22Rv1 (cell line): ENCODE measurements around the gene PDZD4.

Experiments used
- H3K27ac ChIP-seq: fragments of 450-650 bp; 2 replicates; pipeline ENCODE4 v1.5.1; 2017
- ZFX ChIP-seq: fragments of 450-650 bp; IDR thresholded peaks from 2 replicates; pipeline ENCODE4 v1.6.1; 2017; ENCODE audit warnings: antibody characterized with exemption, borderline replicate concordance
- TF ChIP-seq, protein P1 (sequence below): fragments of 450-650 bp; IDR thresholded peaks from 2 replicates; pipeline ENCODE4 v1.5.1; 2017; ENCODE audit warnings: mild to moderate bottlenecking

The PDZD4 gene

DNA sequence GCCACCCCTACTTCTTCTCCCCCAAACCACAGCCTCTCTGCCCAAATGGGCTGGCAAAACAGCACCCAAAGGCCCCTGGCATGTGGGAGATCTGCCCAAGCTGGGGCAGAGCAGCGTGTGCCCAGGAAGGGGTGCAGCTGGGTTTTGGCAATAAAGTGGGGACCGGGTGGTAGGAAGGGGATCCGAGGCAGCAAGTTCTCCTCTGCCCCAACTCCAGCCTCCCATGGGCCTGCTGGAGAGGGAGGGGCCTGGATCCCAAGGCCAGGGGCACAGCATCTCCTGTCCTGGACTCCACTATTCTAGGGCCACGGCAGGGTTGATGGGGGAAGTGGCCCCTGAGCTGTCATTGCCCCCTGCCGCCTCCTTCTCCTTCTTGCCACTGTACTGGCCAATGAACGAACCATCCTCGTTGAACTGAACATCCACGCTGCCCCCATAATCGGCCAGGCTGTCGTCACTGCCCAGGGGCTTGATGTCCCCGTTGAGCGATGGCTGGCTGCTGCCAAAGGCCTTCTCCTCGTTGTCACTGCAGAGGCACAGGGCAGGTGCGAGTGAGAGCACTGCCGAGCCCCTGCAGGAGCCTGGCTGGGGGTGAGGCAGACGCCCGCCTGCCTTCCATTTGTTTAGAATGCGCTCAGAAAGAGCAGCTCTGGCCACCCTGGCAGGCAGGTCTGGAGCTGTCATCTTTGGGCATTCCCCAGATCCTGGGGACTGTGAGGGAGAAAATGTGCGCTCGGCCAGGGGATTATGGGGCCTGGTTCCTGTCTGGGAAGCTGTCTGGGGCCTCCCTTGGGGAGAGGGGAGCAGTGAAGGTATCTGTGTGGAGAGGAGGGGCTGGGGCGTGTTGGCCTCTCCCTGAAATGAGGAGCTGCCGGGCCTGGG, 32.3 kb upstream of the PDZD4 start:
- H3K27ac ChIP-seq: no peak overlapping the region
- TF ChIP-seq, protein P1, sequence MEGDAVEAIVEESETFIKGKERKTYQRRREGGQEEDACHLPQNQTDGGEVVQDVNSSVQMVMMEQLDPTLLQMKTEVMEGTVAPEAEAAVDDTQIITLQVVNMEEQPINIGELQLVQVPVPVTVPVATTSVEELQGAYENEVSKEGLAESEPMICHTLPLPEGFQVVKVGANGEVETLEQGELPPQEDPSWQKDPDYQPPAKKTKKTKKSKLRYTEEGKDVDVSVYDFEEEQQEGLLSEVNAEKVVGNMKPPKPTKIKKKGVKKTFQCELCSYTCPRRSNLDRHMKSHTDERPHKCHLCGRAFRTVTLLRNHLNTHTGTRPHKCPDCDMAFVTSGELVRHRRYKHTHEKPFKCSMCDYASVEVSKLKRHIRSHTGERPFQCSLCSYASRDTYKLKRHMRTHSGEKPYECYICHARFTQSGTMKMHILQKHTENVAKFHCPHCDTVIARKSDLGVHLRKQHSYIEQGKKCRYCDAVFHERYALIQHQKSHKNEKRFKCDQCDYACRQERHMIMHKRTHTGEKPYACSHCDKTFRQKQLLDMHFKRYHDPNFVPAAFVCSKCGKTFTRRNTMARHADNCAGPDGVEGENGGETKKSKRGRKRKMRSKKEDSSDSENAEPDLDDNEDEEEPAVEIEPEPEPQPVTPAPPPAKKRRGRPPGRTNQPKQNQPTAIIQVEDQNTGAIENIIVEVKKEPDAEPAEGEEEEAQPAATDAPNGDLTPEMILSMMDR: no peak
- no peak for TF ChIP-seq ZFX

DNA sequence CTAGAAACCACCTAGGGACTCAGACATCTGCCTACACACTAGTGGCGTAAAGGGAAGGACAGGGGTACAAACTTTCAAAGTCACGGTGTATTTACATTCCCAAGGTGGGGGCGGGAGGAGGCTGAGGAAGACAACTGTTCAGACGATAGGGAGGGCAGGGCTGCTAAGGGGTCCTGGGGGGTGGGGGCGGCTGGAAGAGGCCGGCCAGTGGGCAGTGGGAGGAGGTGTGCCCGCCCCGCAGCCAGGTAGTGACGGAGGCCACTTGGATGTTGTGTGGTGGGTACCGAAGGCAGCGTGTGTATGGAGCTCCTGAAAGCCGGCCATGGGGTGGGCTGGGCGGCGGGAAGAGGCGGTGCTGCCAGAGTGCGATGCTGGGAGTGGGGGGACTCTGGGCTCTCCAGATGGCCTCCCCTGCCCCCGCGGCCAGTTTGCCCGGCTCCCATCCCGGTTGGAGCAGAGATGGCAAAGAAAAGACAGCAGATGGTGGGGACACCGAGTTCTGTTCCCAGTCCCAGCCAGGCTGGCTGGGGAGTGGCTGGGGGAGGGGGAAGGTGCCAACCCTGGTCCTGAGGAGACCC, 31.5 kb upstream of the PDZD4 start:
- H3K27ac ChIP-seq: no peak overlapping the region
- TF ChIP-seq, protein P1: no peak
- no peak for TF ChIP-seq ZFX

DNA sequence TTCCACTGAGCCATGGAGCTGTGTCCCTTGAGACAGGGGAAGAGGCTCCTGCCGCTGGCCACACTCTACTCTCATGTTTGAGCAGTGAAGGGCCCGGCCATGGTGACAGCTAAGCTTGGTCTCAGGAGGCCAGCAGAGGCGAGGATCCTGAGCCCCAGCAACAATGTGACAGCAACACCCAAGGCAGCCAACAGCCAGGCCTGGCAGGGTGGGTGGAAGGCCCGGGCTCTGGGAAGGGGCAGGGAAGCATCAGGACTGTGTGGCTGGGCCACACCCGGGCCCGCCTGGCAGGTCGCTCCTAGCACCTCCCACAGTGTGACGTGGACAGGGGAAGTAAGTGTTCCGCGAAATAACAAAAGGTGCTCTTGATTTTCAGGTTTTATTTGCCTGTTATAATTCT, 30.8 kb upstream of the PDZD4 start:
- no peak overlapping the region for H3K27ac ChIP-seq
- TF ChIP-seq ZFX: no peak
- TF ChIP-seq, protein P1: no peak

DNA sequence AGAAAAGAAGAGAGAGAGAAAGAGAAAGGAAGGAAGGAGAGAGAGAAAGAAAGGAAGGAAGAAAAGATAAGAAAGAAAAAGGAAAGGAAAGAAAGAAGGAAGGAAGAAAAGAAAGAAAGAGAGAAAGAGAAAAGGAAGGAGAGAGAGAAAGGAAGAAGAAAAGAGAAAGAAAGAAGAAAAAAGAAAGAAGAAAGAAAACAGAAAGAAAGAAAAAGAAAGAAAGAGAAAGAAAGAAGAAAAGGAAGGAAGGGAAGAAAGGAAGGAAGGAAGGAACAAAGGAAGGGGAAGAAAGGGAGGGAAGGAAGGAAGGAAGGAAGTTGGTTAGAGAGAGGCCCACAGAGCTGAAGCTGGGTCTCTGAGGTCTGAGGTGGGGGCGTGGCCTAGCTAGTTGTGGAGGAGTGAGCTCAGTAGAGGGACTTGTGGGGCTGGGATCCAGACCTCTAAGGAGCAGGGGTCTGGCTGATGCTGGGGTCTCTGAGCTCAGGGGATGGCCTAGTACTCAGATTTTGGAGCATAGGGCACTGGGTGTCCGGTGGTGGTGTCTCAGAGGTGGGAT, 27.1 kb upstream of the PDZD4 start:
- no peak overlapping the region for H3K27ac ChIP-seq
- TF ChIP-seq, protein P1: no peak
- TF ChIP-seq ZFX: no peak

DNA sequence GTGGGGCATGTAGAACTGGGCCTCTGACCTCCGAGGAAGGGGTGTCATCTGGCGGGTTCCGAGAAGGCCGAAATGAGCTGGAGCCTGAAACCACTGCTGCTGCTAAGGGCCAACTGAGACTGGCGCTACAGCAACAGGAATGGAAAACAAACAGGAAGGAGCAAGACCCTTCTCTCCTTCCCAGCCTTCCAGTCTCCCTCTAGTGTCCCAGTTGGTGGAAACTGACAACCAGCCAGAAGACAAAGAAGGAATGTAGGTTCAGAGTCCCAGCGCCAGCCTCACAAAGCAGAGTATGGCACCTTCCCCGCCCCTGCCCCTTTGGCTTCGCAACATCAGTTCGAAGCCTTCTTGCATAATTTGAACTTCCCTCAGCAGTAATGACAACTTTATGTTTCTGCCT, 24.4 kb upstream of the PDZD4 start:
- no peak for TF ChIP-seq ZFX
- TF ChIP-seq, protein P1: no peak
- no peak overlapping the region for H3K27ac ChIP-seq

DNA sequence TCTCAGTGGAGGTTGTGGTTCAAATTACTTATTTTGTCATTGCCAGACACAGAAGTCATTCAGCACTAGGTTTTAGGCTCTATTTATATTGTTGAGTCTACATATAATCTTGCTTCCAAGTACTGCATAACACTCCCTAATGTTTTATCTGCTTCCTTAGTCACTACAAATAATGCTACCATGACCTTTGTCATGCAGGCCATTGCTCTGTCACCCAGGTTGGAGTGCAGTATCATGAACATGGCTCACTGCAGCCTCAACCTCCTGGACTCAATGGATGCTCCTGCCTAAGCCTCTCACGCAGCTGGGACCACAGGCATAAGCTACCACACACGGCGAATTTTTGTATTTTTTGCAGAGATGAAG, 23.5 kb upstream of the PDZD4 start:
- no peak overlapping the region for H3K27ac ChIP-seq
- TF ChIP-seq ZFX: no peak
- TF ChIP-seq, protein P1: no peak
